Measurements from ENCODE around the gene TTLL11.

DNA sequence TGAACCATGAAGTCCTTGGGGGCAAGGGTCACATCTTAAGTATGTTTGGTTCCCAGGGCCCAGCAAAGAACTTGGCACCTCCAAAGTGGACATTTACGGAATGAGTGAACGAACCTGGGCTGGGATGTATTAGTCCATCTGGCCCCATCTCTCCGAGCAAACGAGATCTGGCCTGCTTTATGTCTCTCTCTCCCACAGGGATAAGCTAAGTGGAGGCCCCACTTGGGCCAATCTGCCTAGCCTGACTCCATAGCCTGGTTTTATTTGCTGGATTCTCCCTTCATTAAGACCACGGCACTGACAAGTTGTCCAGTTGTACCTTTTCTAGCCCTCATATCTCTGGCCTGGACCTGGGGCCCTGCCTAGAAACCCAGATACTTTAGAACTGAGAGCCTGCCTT lies 2.1 kb downstream of the TTLL11 start:
- TF ChIP-seq TEAD4 (IDR thresholded peaks at IDR 0.05; ENCODE audit: borderline replicate concordance, insufficient read depth) (no peak), SMC3 (IDR thresholded peaks at IDR 0.05; ENCODE audit: low read depth, low read length) (no peak), JUND (IDR thresholded peaks at IDR 0.05) (no peak), GATA2 (CRISPR knock-in tag; IDR thresholded peaks at IDR 0.05) (no peak), EZH2phosphoT487 (IDR thresholded peaks at IDR 0.05; ENCODE audit: borderline replicate concordance, low read depth) (no peak), EP300 (IDR thresholded peaks at IDR 0.05; ENCODE audit: borderline replicate concordance in 1 of 2, low read depth in 1 of 2, low read length in 1 of 2) (no peak)
- TF ChIP-seq, protein P1, sequence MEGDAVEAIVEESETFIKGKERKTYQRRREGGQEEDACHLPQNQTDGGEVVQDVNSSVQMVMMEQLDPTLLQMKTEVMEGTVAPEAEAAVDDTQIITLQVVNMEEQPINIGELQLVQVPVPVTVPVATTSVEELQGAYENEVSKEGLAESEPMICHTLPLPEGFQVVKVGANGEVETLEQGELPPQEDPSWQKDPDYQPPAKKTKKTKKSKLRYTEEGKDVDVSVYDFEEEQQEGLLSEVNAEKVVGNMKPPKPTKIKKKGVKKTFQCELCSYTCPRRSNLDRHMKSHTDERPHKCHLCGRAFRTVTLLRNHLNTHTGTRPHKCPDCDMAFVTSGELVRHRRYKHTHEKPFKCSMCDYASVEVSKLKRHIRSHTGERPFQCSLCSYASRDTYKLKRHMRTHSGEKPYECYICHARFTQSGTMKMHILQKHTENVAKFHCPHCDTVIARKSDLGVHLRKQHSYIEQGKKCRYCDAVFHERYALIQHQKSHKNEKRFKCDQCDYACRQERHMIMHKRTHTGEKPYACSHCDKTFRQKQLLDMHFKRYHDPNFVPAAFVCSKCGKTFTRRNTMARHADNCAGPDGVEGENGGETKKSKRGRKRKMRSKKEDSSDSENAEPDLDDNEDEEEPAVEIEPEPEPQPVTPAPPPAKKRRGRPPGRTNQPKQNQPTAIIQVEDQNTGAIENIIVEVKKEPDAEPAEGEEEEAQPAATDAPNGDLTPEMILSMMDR (IDR thresholded peaks at IDR 0.05), result no peak

All from SK-N-SH (cell line).